Spleen (tissue), 11 donors: ENCODE measurements around the gene LYZL2. TPM values are rescaled to one million over a fixed set of nuclear protein-coding genes. Genes with fewer than 3 reads are reported as not detected.
"Not testable (repeated sequence)": the region's sequence is repeated elsewhere in the genome, so short reads cannot be mapped to it uniquely, and the experiment has no call there.

ENCODE experiments used
- DNase-seq: peaks from one replicate; pipeline ENCODE4 v3.0.0-alpha.2; 2020
- H3K27ac ChIP-seq, 8 donors: fragments of 200-600 bp; sonication (generic) in 7 of 8; 1 replicate in 4 of 8; 2 replicates in 4 of 8; pipeline versions ENCODE4 v1.5.0 to v1.8.0; 2016 to 2021; ENCODE audit warnings: inconsistent platforms in 4 of 8, mild to moderate bottlenecking in 4 of 8, moderate library complexity in 1 of 8
- H3K27me3 ChIP-seq, 7 donors: fragments of 200-600 bp; sonication (generic) in 6 of 7; replicated peaks in 1 of 7; 1 replicate in 4 of 7; 2 replicates in 3 of 7; pipeline versions ENCODE4 v1.5.0 to v1.8.0; 2016 to 2021; ENCODE audit warnings: inconsistent platforms in 3 of 7, mild to moderate bottlenecking in 1 of 7
- H3K36me3 ChIP-seq, 6 donors: fragments of 200-600 bp; sonication (generic) in 5 of 6; 1 replicate in 4 of 6; 2 replicates in 2 of 6; pipeline versions ENCODE4 v1.5.0 to v1.8.0; 2016 to 2021; ENCODE audit warnings: inconsistent platforms in 2 of 6
- H3K4me1 ChIP-seq, 6 donors: fragments of 200-600 bp; sonication (generic) in 5 of 6; 1 replicate in 3 of 6; 2 replicates in 3 of 6; pipeline versions ENCODE4 v1.5.0 to v1.8.0; 2016 to 2021; ENCODE audit warnings: inconsistent platforms in 3 of 6
- H3K4me3 ChIP-seq, 8 donors: fragments of 200-600 bp; sonication (generic) in 7 of 8; 1 replicate in 4 of 8; 2 replicates in 4 of 8; pipeline versions ENCODE4 v1.5.0 to v1.8.0; 2016 to 2021; ENCODE audit warnings: inconsistent platforms in 4 of 8, mild to moderate bottlenecking in 4 of 8, moderate library complexity in 2 of 8
- H3K9me3 ChIP-seq, 8 donors: fragments of 200-600 bp; sonication (generic) in 7 of 8; 1 replicate in 4 of 8; 2 replicates in 4 of 8; pipeline versions ENCODE4 v1.5.0 to v1.8.0; 2016 to 2021; ENCODE audit warnings: inconsistent platforms in 4 of 8
- CTCF ChIP-seq, 11 experiments: fragments of 200-600 bp in 7 of 11; fragments of 450-650 bp in 4 of 11; sonication (generic) in 4 of 11; IDR thresholded peaks in 8 of 11; conservative IDR thresholded peaks in 3 of 11; 1 replicate in 7 of 11; 2 replicates in 4 of 11; pipeline versions ENCODE4 v1.4.0 to v1.8.0; 2016 to 2021; ENCODE audit warnings: antibody characterized with exemption in 11 of 11, inconsistent platforms in 4 of 11, mild to moderate bottlenecking in 1 of 11
- POLR2A ChIP-seq, 3 donors: fragments of 450-650 bp; IDR thresholded peaks; one replicate each; pipeline ENCODE4 v1.5.1; 2017; ENCODE audit warnings: antibody characterized with exemption in 3 of 3, mild to moderate bottlenecking in 1 of 3
- POLR2AphosphoS5 ChIP-seq, 3 donors: sonication (generic); formaldehyde crosslinking; IDR thresholded peaks; one replicate each; pipeline ENCODE4 v1.5.1; 2017; ENCODE audit warnings: antibody characterized with exemption in 3 of 3
- WGBS, 5 donors: extraction: QIAGEN DNeasy Blood & Tissue Kit in 3 of 5; methylation state at CpG; one replicate each; pipeline versions ENCODE4 v1.1.5 to v1.1.7; 2013 to 2018; 5-methylcytosine and 5-hydroxymethylcytosine counted together
- intact Hi-C: fragments of 100-400 bp; cut with DNase I; formaldehyde crosslinking; loops from one replicate; pipeline ENCODE4 v1.15.0; 2023; ENCODE audit warnings: low total_unique reads
- polyA plus RNA-seq, 3 donors: library from polyadenylated mRNA; stranded (reverse); fragments of 200-250 nt; gene quantifications; one replicate each; pipeline ENCODE4 v1.2.1, GENCODE V29; 2013
- total RNA-seq, 7 donors: library from RNA; depleted of rRNA in 3 of 7; stranded (reverse); fragments of >200 nt in 3 of 7; fragmentation: NEBNext Ultra II Directional in 4 of 7; extraction: Animal tissue kit (Norgen Biotek cat#: 25700) in 4 of 7; gene quantifications; one replicate each; pipeline versions ENCODE4 v1.1.0 to v1.2.1, GENCODE V29; 2016 to 2021
- donor health status: healthy with polysubstance abuse.
- donor health status: DM: no; HTN: no; CAD: no; lungs with moderate emphysema.
- donor health status: DM: no; HTN: no; CAD: no.
- donor health status: Bipolar disorder and iron deficiency.
- donor health status: healthy.
- donor health status: DM: no; HTN: no; CAD: no.
- donor health status: DM: yes; HTN: yes; CAD: no.

Gene LYZL2
- total and polyA plus RNA-seq, 10 donors = not detected

DNA sequence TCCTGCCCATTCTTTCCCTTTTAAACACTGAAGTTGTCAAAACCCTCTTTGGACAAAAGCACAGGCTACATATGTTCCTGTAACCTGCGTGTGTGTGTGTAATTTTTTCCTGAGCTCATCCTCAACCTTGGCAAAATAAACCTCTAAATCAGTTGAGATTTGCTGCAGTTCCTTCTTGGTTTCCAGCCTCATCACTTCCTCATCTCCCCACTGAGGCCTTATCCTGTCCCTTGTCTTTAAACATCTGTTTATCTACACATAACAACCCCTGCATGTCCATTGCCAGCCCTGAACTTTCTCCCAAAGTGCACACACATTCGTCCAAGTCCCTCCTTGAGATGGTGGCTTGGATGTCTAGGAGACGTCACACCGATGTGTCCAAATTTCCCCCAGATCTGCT lies 35.5 kb downstream of the LYZL2 start:
- no peak for DNase-seq
- Histone ChIP-seq H3K4me3 (no peak overlapping the region), H3K27me3 (no peaks in the 10 kb centered on the region), H3K36me3 (no peaks in the 10 kb centered on the region), H3K4me1 (peaks cover 0 to 11% (median 6%) of the 10 kb centered on the region in 6 donors), H3K27ac (no peak overlapping the region), H3K9me3 (no peaks in the 10 kb centered on the region)
- TF ChIP-seq POLR2AphosphoS5 (IDR thresholded peaks at IDR 0.05) (no peak), POLR2A (IDR thresholded peaks at IDR 0.05) (no peak)
- WGBS, 5 donors = 47 to 72% (median 54%) methylated on average over 4 of the region's 4 CpGs
- intact Hi-C loops = loop anchor here (5.0 kb wide), 1 partner anchor 202 kb away; no protein-coding TSS in a partner anchor

DNA sequence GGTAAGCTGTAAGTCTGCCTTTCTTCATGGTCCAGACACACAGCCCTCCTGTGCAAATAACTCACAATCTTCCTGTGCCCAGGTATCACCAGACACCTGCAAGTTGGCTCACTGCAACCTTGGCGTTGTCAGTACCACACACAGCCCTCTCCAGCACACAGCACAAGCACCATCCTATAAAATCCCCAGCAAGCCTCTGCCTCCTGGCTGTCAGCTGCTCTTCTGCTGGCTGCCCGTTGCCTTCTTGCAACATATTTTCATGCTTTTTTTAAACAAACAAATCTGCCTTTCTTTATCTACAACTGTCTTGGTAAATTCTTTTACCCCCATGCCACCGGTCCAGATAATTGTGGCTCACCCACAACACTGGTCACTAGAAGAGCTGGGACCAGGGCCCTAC lies 36.8 kb downstream of the LYZL2 start:
- H3K9me3 ChIP-seq, H3K27ac ChIP-seq, H3K4me3 ChIP-seq, H3K36me3 ChIP-seq, H3K27me3 ChIP-seq, DNase-seq: not testable (repeated sequence)
- H3K4me1 ChIP-seq = peaks cover 1 to 22% (median 8%) of the 10 kb centered on the region in 6 donors
- WGBS, 5 donors = 59 to 81% (median 72%) methylated on average over 3 of the region's 3 CpGs
- intact Hi-C loops = loop anchor here (5.0 kb wide), 1 partner anchor 200 kb away; no protein-coding TSS in a partner anchor

DNA sequence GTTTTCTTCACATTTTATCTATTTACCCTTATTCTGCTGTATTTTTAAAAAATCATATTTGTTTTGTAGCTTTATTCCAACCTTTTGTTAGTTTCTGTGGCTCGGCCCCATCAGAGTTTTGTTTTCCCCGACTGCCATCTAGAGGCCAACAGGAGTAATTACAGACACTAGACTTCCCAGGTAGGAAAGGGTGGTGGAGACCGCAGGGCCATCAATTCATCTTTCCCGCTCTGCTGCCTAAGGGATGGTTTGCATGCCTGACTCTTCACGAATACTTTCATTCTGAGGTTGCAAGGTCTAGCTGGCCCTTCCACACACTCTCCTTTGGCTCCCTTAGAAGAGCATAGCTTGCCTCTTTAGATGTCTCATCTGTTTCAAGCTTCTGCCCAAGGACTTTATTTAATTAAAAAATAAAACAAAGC lies 38.3 kb downstream of the LYZL2 start:
- no peak for TF ChIP-seq POLR2AphosphoS5 (IDR thresholded peaks at IDR 0.05)
- no peak for TF ChIP-seq POLR2A (IDR thresholded peaks at IDR 0.05)
- TF ChIP-seq CTCF (IDR thresholded peaks at IDR 0.05 in 8 of 11, conservative IDR thresholded peaks at IDR 0.05 in 3 of 11) = peak; percentile 62 to 89 (median 82)
- intact Hi-C loops = loop anchor here (5.0 kb wide), 1 partner anchor 199 kb away; no protein-coding TSS in a partner anchor
- Histone ChIP-seq H3K4me1 (peaks cover 7 to 37% (median 18%) of the 10 kb centered on the region in 6 donors), H3K4me3 (no peak overlapping the region), H3K36me3 (no peaks in the 10 kb centered on the region), H3K9me3 (no peaks in the 10 kb centered on the region), H3K27me3 (no peaks in the 10 kb centered on the region), H3K27ac (no peak overlapping the region)
- no peak for DNase-seq
- WGBS, 5 donors = 1 to 6% (median 4%) methylated on average over 5 of the region's 5 CpGs

- no peaks in the 10 kb centered on the region for H3K27me3 ChIP-seq
- H3K4me3 ChIP-seq = no peak overlapping the region
- no peak for TF ChIP-seq POLR2A (IDR thresholded peaks at IDR 0.05)
- no peak for TF ChIP-seq CTCF (IDR thresholded peaks at IDR 0.05 in 8 of 11, conservative IDR thresholded peaks at IDR 0.05 in 3 of 11)
- peak in 1 of 3 donors; percentile 21 for TF ChIP-seq POLR2AphosphoS5 (IDR thresholded peaks at IDR 0.05)
- intact Hi-C loops = loop anchor here (10.0 kb wide), 1 partner anchor 55 kb away; no protein-coding TSS in a partner anchor
- H3K4me1 ChIP-seq = peaks cover 7 to 38% (median 19%) of the 10 kb centered on the region in 6 donors
- no peaks in the 10 kb centered on the region for H3K36me3 ChIP-seq
- WGBS, 5 donors = 28 to 63% (median 40%) methylated on average over 2 to 7 of the region's 7 CpGs
- H3K9me3 ChIP-seq = no peaks in the 10 kb centered on the region
- no peak overlapping the region for H3K27ac ChIP-seq
- peak; percentile 81 for DNase-seq
These were observed 40.1 kb downstream of the LYZL2 start for GRCh38 chr10:30589441-30589840.

DNA sequence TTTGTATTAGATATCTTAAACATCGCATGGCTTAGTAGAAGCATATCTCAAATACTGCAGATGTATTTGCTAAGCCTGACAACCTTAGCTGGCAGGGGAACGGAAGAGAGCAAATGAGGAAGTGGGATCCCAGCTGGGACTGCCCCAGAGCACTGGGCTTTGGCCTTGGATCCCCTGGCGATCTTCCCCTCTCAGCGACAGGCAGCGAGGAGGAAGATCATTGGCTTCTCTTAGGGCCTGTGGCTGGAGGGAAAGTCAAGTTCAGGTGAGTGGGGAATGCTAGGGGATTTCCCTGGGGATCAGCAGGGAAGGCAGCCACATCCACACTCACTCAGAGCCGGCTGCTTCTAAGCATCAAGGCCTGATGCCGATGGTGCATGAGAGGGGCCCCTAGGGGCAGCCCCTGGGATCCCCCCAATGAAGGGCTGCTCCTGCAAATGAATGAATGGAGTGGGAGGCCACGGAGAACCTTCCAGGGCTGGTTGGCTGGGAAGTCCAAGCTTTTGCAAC lies 42.0 kb downstream of the LYZL2 start:
- peak; percentile 87 for DNase-seq
- intact Hi-C loops = loop anchor here (10.0 kb wide), 1 partner anchor 53 kb away; no protein-coding TSS in a partner anchor
- Histone ChIP-seq H3K9me3 (no peaks in the 10 kb centered on the region), H3K4me3 (peak overlapping the region in 1 of 8 donors; percentile 16), H3K27me3 (no peaks in the 10 kb centered on the region), H3K27ac (peak overlapping the region in 5 of 8 donors; percentile 22 to 70 (median 42)), H3K4me1 (peaks cover 7 to 57% (median 36%) of the 10 kb centered on the region in 6 donors), H3K36me3 (no peaks in the 10 kb centered on the region)
- 17 to 21% (median 19%) methylated on average over 8 of the region's 8 CpGs for WGBS, 5 donors
- TF ChIP-seq POLR2A (IDR thresholded peaks at IDR 0.05) (no peak), CTCF (IDR thresholded peaks at IDR 0.05 in 8 of 11, conservative IDR thresholded peaks at IDR 0.05 in 3 of 11) (no peak), POLR2AphosphoS5 (IDR thresholded peaks at IDR 0.05) (peak in 2 of 3 donors; percentile 60 to 66)
